Measurements from ENCODE around the gene PPIA. TPM values are rescaled to one million over a fixed set of nuclear protein-coding genes. Genes with fewer than 3 reads are reported as not detected.
"Not testable (repeated sequence)": the region's sequence is repeated elsewhere in the genome, so short reads cannot be mapped to it uniquely, and the experiment has no call there.

Gene PPIA
- total RNA-seq, 4 donors from 2014 or later: 1,097 to 2,167 (median 1,431) TPM

DNA sequence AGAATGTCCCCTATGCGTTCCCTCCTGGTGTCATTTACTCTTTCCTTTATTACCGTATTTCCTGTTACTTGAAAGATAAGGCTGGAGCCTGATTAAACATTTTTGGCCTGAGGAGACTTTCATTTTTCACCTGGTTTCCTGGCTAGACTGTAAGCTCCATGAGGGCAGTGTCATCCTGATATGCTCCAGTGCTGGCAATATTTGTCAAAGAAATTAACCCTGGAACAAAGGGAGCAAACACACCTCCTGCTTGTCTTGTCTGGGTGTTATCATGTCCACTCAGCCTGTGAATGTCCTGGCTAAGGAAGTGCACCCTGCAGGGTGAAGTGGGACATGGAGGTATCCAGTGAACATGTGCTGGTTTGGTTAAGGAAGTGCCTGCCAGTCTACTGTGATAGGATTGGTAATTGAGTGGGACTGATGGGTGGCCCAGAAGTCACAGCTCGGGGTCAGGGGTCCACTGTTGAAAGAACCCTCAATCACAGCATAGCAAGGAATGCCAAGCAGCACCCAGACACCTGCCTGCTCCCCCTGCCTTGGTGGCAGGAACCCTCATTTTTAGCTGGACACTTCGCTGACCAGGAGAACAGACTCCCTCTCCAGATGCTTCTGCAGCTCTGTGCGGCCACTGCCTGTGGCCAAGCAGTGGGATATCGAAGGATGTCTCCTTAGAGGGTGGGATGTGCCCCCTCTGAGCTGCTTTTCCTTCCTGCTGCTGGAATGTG is 20.9 kb upstream of the PPIA start:
- H3K4me3 ChIP-seq: no peak overlapping the region
- no peaks in the 10 kb centered on the region for H3K27me3 ChIP-seq
- peaks cover 0 to 5% (median 3%) of the 10 kb centered on the region in 3 donors for H3K4me1 ChIP-seq
- ATAC-seq: no peak
- H3K27ac ChIP-seq: no peak overlapping the region
- no peaks in the 10 kb centered on the region for H3K9me3 ChIP-seq
- no peak for TF ChIP-seq POLR2A (IDR thresholded peaks at IDR 0.05)
- TF ChIP-seq EP300 (IDR thresholded peaks at IDR 0.05): no peak
- TF ChIP-seq POLR2AphosphoS5 (IDR thresholded peaks at IDR 0.05): no peak
- TF ChIP-seq, protein P1, sequence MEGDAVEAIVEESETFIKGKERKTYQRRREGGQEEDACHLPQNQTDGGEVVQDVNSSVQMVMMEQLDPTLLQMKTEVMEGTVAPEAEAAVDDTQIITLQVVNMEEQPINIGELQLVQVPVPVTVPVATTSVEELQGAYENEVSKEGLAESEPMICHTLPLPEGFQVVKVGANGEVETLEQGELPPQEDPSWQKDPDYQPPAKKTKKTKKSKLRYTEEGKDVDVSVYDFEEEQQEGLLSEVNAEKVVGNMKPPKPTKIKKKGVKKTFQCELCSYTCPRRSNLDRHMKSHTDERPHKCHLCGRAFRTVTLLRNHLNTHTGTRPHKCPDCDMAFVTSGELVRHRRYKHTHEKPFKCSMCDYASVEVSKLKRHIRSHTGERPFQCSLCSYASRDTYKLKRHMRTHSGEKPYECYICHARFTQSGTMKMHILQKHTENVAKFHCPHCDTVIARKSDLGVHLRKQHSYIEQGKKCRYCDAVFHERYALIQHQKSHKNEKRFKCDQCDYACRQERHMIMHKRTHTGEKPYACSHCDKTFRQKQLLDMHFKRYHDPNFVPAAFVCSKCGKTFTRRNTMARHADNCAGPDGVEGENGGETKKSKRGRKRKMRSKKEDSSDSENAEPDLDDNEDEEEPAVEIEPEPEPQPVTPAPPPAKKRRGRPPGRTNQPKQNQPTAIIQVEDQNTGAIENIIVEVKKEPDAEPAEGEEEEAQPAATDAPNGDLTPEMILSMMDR (IDR thresholded peaks at IDR 0.05): no peak
- no peaks in the 10 kb centered on the region for H3K36me3 ChIP-seq
- WGBS, 2 donors (ENCODE audit: low coverage in 1 of 2): 84 to 87% methylated on average over 3 to 5 of the region's 6 CpGs

DNA sequence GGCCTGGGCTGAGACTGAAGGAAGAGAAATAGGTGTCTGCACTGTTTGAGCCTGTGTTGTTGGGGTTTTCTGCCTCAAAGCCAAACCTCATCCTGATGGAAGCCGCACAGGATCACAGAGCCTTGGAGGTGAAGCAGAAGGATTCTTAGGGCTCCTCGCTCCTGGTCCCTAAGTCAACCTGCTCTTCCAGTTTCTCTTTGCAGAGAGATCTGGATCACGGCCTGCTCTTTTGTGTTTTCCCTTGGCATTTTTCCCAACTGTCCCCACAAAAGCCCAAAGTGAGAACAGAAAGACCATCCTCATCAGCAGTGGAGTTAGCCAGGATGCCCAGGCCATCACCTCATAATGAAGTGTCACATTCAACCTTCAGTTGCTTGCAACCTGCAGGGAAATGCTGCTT is 20.3 kb upstream of the PPIA start:
- H3K27ac ChIP-seq: no peak overlapping the region
- H3K4me1 ChIP-seq: no peaks in the 10 kb centered on the region
- no peaks in the 10 kb centered on the region for H3K9me3 ChIP-seq
- WGBS, 2 donors (ENCODE audit: low coverage in 1 of 2): 93 to 100% methylated on average over 1 to 2 of the region's 3 CpGs
- no peak overlapping the region for H3K4me3 ChIP-seq
- TF ChIP-seq EP300 (IDR thresholded peaks at IDR 0.05): no peak
- TF ChIP-seq, protein P1 (IDR thresholded peaks at IDR 0.05): no peak
- no peak for TF ChIP-seq POLR2A (IDR thresholded peaks at IDR 0.05)
- TF ChIP-seq POLR2AphosphoS5 (IDR thresholded peaks at IDR 0.05): no peak
- H3K27me3 ChIP-seq: no peaks in the 10 kb centered on the region
- ATAC-seq: no peak
- no peaks in the 10 kb centered on the region for H3K36me3 ChIP-seq

GRCh38 chr7:44782460-44782859 is 14.0 kb upstream of the PPIA start:
- Histone ChIP-seq H3K27ac (no peak overlapping the region), H3K36me3 (no peaks in the 10 kb centered on the region), H3K4me1 (no peaks in the 10 kb centered on the region), H3K27me3 (no peaks in the 10 kb centered on the region), H3K9me3 (peaks cover 0 to 8% (median 0%) of the 10 kb centered on the region in 3 donors), H3K4me3 (no peak overlapping the region)
- WGBS, 2 donors (ENCODE audit: low coverage in 1 of 2): 86% methylated on average over 1 of the region's 1 CpG; no CpG with 5 or more reads in 1 of the 2 donors
- TF ChIP-seq, protein P1 (IDR thresholded peaks at IDR 0.05): no peak
- TF ChIP-seq POLR2AphosphoS5 (IDR thresholded peaks at IDR 0.05) (no peak), EP300 (IDR thresholded peaks at IDR 0.05) (no peak), POLR2A (IDR thresholded peaks at IDR 0.05) (no peak)
- no peak for ATAC-seq

- H3K4me1 ChIP-seq: no peaks in the 10 kb centered on the region
- H3K27ac ChIP-seq: no peak overlapping the region
- no peak overlapping the region for H3K4me3 ChIP-seq
- TF ChIP-seq POLR2AphosphoS5 (IDR thresholded peaks at IDR 0.05): no peak
- TF ChIP-seq EP300 (IDR thresholded peaks at IDR 0.05): no peak
- TF ChIP-seq, protein P1 (IDR thresholded peaks at IDR 0.05): no peak
- TF ChIP-seq POLR2A (IDR thresholded peaks at IDR 0.05): no peak
- H3K9me3 ChIP-seq: peaks cover 0 to 8% (median 0%) of the 10 kb centered on the region in 3 donors
- ATAC-seq: no peak
- H3K36me3 ChIP-seq: no peaks in the 10 kb centered on the region
- H3K27me3 ChIP-seq: no peaks in the 10 kb centered on the region
Measured at GRCh38 chr7:44783407-44783806, 13.1 kb upstream of the PPIA start.

GRCh38 chr7:44784364-44784763 is 12.1 kb upstream of the PPIA start:
- H3K27me3 ChIP-seq: no peaks in the 10 kb centered on the region
- H3K4me3 ChIP-seq: no peak overlapping the region
- no peak overlapping the region for H3K27ac ChIP-seq
- 100% methylated on average over 1 of the region's 1 CpG; no CpG with 5 or more reads in 1 of the 2 donors for WGBS, 2 donors (ENCODE audit: low coverage in 1 of 2)
- H3K9me3 ChIP-seq: peaks cover 0 to 8% (median 0%) of the 10 kb centered on the region in 3 donors
- H3K36me3 ChIP-seq: no peaks in the 10 kb centered on the region
- TF ChIP-seq POLR2AphosphoS5 (IDR thresholded peaks at IDR 0.05): no peak
- TF ChIP-seq EP300 (IDR thresholded peaks at IDR 0.05): no peak
- TF ChIP-seq, protein P1 (IDR thresholded peaks at IDR 0.05): no peak
- TF ChIP-seq POLR2A (IDR thresholded peaks at IDR 0.05): no peak
- H3K4me1 ChIP-seq: no peaks in the 10 kb centered on the region
- ATAC-seq: no peak

- not testable (repeated sequence) for ATAC-seq, H3K36me3 ChIP-seq, H3K4me3 ChIP-seq, H3K4me1 ChIP-seq, H3K27me3 ChIP-seq, H3K27ac ChIP-seq, H3K9me3 ChIP-seq
- WGBS, 2 donors (ENCODE audit: low coverage in 1 of 2): 96 to 100% methylated on average over 2 to 3 of the region's 3 CpGs
Measured at GRCh38 chr7:44785218-44785617, 11.3 kb upstream of the PPIA start.

Data from gastroesophageal sphincter (tissue), 4 donors.